ENCODE results near the gene SNRPN.

DNA sequence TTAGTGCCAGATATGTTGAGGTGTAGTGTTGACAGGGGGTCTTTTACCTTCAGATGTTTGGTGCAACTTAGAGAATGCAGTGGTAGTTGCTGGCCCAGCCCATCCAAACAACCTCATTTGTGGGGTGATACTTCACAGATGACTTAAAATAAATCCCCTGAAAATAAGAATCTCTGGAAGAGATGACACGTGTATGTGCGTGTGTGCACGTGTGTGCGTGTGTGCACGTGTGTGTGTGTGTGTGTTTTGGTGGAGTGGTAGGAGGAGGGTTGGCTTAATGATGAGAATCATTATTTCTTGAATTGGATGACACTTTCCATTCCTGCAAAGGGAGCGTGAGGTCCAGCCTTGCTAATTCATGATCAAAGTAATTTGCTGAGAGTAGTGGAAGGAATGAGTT, 31.9 kb downstream of the SNRPN start:
- TF ChIP-seq, protein P1, sequence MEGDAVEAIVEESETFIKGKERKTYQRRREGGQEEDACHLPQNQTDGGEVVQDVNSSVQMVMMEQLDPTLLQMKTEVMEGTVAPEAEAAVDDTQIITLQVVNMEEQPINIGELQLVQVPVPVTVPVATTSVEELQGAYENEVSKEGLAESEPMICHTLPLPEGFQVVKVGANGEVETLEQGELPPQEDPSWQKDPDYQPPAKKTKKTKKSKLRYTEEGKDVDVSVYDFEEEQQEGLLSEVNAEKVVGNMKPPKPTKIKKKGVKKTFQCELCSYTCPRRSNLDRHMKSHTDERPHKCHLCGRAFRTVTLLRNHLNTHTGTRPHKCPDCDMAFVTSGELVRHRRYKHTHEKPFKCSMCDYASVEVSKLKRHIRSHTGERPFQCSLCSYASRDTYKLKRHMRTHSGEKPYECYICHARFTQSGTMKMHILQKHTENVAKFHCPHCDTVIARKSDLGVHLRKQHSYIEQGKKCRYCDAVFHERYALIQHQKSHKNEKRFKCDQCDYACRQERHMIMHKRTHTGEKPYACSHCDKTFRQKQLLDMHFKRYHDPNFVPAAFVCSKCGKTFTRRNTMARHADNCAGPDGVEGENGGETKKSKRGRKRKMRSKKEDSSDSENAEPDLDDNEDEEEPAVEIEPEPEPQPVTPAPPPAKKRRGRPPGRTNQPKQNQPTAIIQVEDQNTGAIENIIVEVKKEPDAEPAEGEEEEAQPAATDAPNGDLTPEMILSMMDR (IDR thresholded peaks at IDR 0.05): no peak
- no peak for TF ChIP-seq POLR2A (IDR thresholded peaks at IDR 0.05)

Data from right lobe of liver (tissue), 4 donors.